ENCODE results near the gene MIER2. TPM values are rescaled to one million over a fixed set of nuclear protein-coding genes. Genes with fewer than 3 reads are reported as not detected.

Gene MIER2
- polyA plus RNA-seq, 1 of the 3 experiments (the other 2 are of a cell fraction): 15.9 TPM

GRCh38 chr19:281992-282391 lies 62.6 kb downstream of the MIER2 start:
- no peak overlapping the region for H3K4me2 ChIP-seq
- H2AFZ ChIP-seq (ENCODE audit: low read depth): no peak overlapping the region
- ChIA-PET CTCF (interaction anchor here (1.0 to 1.3 kb wide), 2 partner anchors 14 to 15 kb away, joined by 3 to 4 read pairs; no protein-coding TSS in a partner anchor), POLR2A (no interaction called here)
- WGBS (ENCODE audit: low lambda C conversion rate): 82% methylated on average over 6 of the region's 10 CpGs
- no peaks in the 10 kb centered on the region for H3F3A ChIP-seq (replicated peaks; ENCODE audit: insufficient read depth)
- no peaks in the 10 kb centered on the region for H3K79me2 ChIP-seq (ENCODE audit: insufficient read depth)
- H3K27ac ChIP-seq (ENCODE audit: low read depth in 2 of 2, low read length in 1 of 2): no peak overlapping the region
- H3K9me2 ChIP-seq: no peaks in the 10 kb centered on the region
- TF ChIP-seq, protein P1, sequence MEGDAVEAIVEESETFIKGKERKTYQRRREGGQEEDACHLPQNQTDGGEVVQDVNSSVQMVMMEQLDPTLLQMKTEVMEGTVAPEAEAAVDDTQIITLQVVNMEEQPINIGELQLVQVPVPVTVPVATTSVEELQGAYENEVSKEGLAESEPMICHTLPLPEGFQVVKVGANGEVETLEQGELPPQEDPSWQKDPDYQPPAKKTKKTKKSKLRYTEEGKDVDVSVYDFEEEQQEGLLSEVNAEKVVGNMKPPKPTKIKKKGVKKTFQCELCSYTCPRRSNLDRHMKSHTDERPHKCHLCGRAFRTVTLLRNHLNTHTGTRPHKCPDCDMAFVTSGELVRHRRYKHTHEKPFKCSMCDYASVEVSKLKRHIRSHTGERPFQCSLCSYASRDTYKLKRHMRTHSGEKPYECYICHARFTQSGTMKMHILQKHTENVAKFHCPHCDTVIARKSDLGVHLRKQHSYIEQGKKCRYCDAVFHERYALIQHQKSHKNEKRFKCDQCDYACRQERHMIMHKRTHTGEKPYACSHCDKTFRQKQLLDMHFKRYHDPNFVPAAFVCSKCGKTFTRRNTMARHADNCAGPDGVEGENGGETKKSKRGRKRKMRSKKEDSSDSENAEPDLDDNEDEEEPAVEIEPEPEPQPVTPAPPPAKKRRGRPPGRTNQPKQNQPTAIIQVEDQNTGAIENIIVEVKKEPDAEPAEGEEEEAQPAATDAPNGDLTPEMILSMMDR (IDR thresholded peaks at IDR 0.05): peak; percentile 20; the same call in 1 of the 2 replicates
- TF ChIP-seq RCOR1 (IDR thresholded peaks at IDR 0.05; ENCODE audit: low read length): no peak
- no peaks in the 10 kb centered on the region for H3K9me3 ChIP-seq
- no peaks in the 10 kb centered on the region for H4K20me1 ChIP-seq (ENCODE audit: insufficient read depth)
- H3K4me1 ChIP-seq (ENCODE audit: control insufficient read depth in 1 of 2, insufficient read depth in 2 of 2, low read depth in 1 of 2, low read length in 1 of 2): no peaks in the 10 kb centered on the region
- no peak overlapping the region for H3K9ac ChIP-seq
- DNase-seq: no peak
- no peaks in the 10 kb centered on the region for H3K27me3 ChIP-seq (ENCODE audit: insufficient read depth)
- H3K4me3 ChIP-seq (ENCODE audit: low read depth in 2 of 2, low read length in 1 of 2): no peak overlapping the region
- no peaks in the 10 kb centered on the region for H3K36me3 ChIP-seq (replicated peaks in 1 of 2; ENCODE audit: control insufficient read depth in 1 of 2, insufficient read depth in 2 of 2, low read length in 1 of 2)

DNA sequence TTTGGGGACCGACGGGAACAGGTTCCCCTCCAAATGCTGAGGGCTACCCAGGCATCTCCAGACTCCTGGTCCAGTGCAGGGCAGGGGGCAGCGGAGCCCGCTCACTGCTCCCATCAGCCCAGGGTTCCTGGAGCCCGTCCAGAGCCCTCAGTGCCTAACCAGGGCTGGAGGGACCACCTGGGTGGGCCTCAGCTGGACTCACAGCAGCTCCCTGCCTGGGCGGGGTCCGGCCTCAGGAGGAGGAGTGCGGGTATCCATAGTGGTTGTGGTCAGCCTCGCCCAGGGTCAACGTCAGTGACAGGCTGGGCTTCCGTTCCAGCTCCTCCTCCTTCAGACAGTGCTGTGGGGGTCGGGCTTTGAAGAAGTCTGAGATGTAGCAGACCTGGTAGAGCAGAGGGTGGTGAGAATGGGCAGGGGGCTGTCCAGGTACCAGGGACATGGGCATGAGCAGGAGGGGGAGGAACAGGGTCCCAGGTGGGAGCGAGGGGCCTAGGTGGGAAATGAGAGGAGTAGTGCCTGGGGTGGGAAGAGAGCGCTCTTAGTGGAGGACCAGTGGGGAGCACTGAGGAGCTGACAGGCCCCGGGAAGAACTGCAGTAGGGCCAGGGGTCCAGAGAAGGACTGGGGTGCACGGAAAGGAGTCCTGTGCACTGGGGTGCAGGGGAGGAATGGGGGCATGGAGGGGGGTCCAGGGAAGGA lies 63.3 kb downstream of the MIER2 start:
- no peak for DNase-seq
- Histone ChIP-seq H3K9ac (no peak overlapping the region), H3K4me1 (ENCODE audit: control insufficient read depth in 1 of 2, insufficient read depth in 2 of 2, low read depth in 1 of 2, low read length in 1 of 2) (no peaks in the 10 kb centered on the region), H3K36me3 (replicated peaks in 1 of 2; ENCODE audit: control insufficient read depth in 1 of 2, insufficient read depth in 2 of 2, low read length in 1 of 2) (no peaks in the 10 kb centered on the region), H2AFZ (ENCODE audit: low read depth) (no peak overlapping the region), H3K4me3 (ENCODE audit: low read depth in 2 of 2, low read length in 1 of 2) (no peak overlapping the region), H3K27me3 (ENCODE audit: insufficient read depth) (no peaks in the 10 kb centered on the region), H3K79me2 (ENCODE audit: insufficient read depth) (no peaks in the 10 kb centered on the region), H3K9me2 (no peaks in the 10 kb centered on the region), H3F3A (replicated peaks; ENCODE audit: insufficient read depth) (no peaks in the 10 kb centered on the region), H3K4me2 (no peak overlapping the region), H4K20me1 (ENCODE audit: insufficient read depth) (no peaks in the 10 kb centered on the region), H3K9me3 (no peaks in the 10 kb centered on the region), H3K27ac (ENCODE audit: low read depth in 2 of 2, low read length in 1 of 2) (no peak overlapping the region)
- no peak for TF ChIP-seq RFX5 (IDR thresholded peaks at IDR 0.05; ENCODE audit: low read length)
- no peak for TF ChIP-seq RCOR1 (IDR thresholded peaks at IDR 0.05; ENCODE audit: low read length)
- no peak for TF ChIP-seq EP300 (IDR thresholded peaks at IDR 0.05; ENCODE audit: borderline replicate concordance in 1 of 2, low read depth in 1 of 2, low read length in 1 of 2)
- TF ChIP-seq FOXM1 (IDR thresholded peaks at IDR 0.05; ENCODE audit: low read depth): no peak
- TF ChIP-seq MAX (IDR thresholded peaks at IDR 0.05; ENCODE audit: low read depth): no peak
- no peak for TF ChIP-seq GATA2 (CRISPR knock-in tag; IDR thresholded peaks at IDR 0.05)
- no peak for TF ChIP-seq YY1 (IDR thresholded peaks at IDR 0.05; ENCODE audit: low read depth)
- TF ChIP-seq, protein P1 (IDR thresholded peaks at IDR 0.05): no peak
- no peak for TF ChIP-seq POLR2AphosphoS5 (IDR thresholded peaks at IDR 0.05; ENCODE audit: low read depth, low read length)
- TF ChIP-seq TAF1 (IDR thresholded peaks at IDR 0.05; ENCODE audit: borderline replicate concordance, low read depth, low read length): no peak
- no peak for TF ChIP-seq GABPA (IDR thresholded peaks at IDR 0.05; ENCODE audit: low read depth)
- no peak for TF ChIP-seq JUND (IDR thresholded peaks at IDR 0.05)
- TF ChIP-seq MXI1 (IDR thresholded peaks at IDR 0.05; ENCODE audit: low read depth, low read length): no peak
- TF ChIP-seq, protein P2, sequence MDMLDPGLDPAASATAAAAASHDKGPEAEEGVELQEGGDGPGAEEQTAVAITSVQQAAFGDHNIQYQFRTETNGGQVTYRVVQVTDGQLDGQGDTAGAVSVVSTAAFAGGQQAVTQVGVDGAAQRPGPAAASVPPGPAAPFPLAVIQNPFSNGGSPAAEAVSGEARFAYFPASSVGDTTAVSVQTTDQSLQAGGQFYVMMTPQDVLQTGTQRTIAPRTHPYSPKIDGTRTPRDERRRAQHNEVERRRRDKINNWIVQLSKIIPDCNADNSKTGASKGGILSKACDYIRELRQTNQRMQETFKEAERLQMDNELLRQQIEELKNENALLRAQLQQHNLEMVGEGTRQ (IDR thresholded peaks at IDR 0.05; ENCODE audit: borderline replicate concordance, low read depth, low read length): no peak
- WGBS (ENCODE audit: low lambda C conversion rate): 88% methylated on average over 14 of the region's 16 CpGs
- ChIA-PET POLR2A (no interaction called here), CTCF (interaction anchor here (0.6 to 1.3 kb wide), 3 partner anchors 14 to 303 kb away, joined by 3 to 4 read pairs (median 3); no protein-coding TSS in a partner anchor)
